Measurements from ENCODE around the gene LPCAT2.

The LPCAT2 gene

GRCh38 chr16:55622930-55623561, 114.2 kb downstream of the LPCAT2 start:
- no peaks in the 10 kb centered on the region for H3K27me3 ChIP-seq
- no peaks in the 10 kb centered on the region for H3K36me3 ChIP-seq
- no peak for DNase-seq
- intact Hi-C loops (cut with DNase I; ENCODE audit: low total_unique reads): loop anchor here (10.0 kb wide), 1 partner anchor 62 kb away; no protein-coding TSS in a partner anchor
- no peak overlapping the region for H3K4me3 ChIP-seq
- H3K9me3 ChIP-seq: no peaks in the 10 kb centered on the region
- TF ChIP-seq CTCF (IDR thresholded peaks at IDR 0.05): no peak
- H3K4me1 ChIP-seq: no peaks in the 10 kb centered on the region
- H3K27ac ChIP-seq: no peak overlapping the region

- Histone ChIP-seq H3K4me3 (no peak overlapping the region), H3K36me3 (no peaks in the 10 kb centered on the region), H3K9me3 (no peaks in the 10 kb centered on the region), H3K27me3 (no peaks in the 10 kb centered on the region), H3K4me1 (no peaks in the 10 kb centered on the region), H3K27ac (no peak overlapping the region)
- intact Hi-C loops (cut with DNase I; ENCODE audit: low total_unique reads): loop anchor here (10.0 kb wide), 1 partner anchor 61 kb away; no protein-coding TSS in a partner anchor
- no peak for DNase-seq
- TF ChIP-seq CTCF (IDR thresholded peaks at IDR 0.05): no peak
These were observed 114.8 kb downstream of the LPCAT2 start for GRCh38 chr16:55623640-55624039.

- no peak for TF ChIP-seq CTCF (IDR thresholded peaks at IDR 0.05)
- peaks cover 0 to 3% of the 10 kb centered on the region in 2 donors for H3K27me3 ChIP-seq
- H3K4me3 ChIP-seq: no peak overlapping the region
- intact Hi-C loops (cut with DNase I; ENCODE audit: low total_unique reads): loop anchor here (10.0 kb wide), 1 partner anchor 60 kb away; no protein-coding TSS in a partner anchor
- H3K27ac ChIP-seq: no peak overlapping the region
- H3K36me3 ChIP-seq: no peaks in the 10 kb centered on the region
- DNase-seq: no peak
- H3K4me1 ChIP-seq: no peaks in the 10 kb centered on the region
- no peaks in the 10 kb centered on the region for H3K9me3 ChIP-seq
These were observed 115.8 kb downstream of the LPCAT2 start for GRCh38 chr16:55624696-55625095.

GRCh38 chr16:55625843-55626242, 117.0 kb downstream of the LPCAT2 start:
- Histone ChIP-seq H3K4me1 (no peaks in the 10 kb centered on the region), H3K27ac (no peak overlapping the region), H3K27me3 (peaks cover 0 to 3% of the 10 kb centered on the region in 2 donors), H3K9me3 (no peaks in the 10 kb centered on the region), H3K4me3 (no peak overlapping the region), H3K36me3 (no peaks in the 10 kb centered on the region)
- intact Hi-C loops (cut with DNase I; ENCODE audit: low total_unique reads): loop anchor here (10.0 kb wide), 1 partner anchor 59 kb away; no protein-coding TSS in a partner anchor
- no peak for DNase-seq
- TF ChIP-seq CTCF (IDR thresholded peaks at IDR 0.05): no peak

GRCh38 chr16:55628306-55628968, 119.6 kb downstream of the LPCAT2 start:
- Histone ChIP-seq H3K9me3 (no peaks in the 10 kb centered on the region), H3K27me3 (peaks cover 0 to 3% of the 10 kb centered on the region in 2 donors), H3K27ac (no peak overlapping the region), H3K4me3 (no peak overlapping the region), H3K4me1 (no peaks in the 10 kb centered on the region), H3K36me3 (no peaks in the 10 kb centered on the region)
- no peak for DNase-seq
- TF ChIP-seq CTCF (IDR thresholded peaks at IDR 0.05): no peak
- intact Hi-C loops (cut with DNase I; ENCODE audit: low total_unique reads): loop anchor here (10.0 kb wide), 1 partner anchor 56 kb away; no protein-coding TSS in a partner anchor

Data from tibial artery (tissue), 4 donors.